Measurements from ENCODE around the gene SH3BP2. TPM values are rescaled to one million over a fixed set of nuclear protein-coding genes. Genes with fewer than 3 reads are reported as not detected.

SH3BP2 gene
- polyA plus RNA-seq, 1 donor from 2014 or later: 87.9 TPM

- Histone ChIP-seq H3K9ac (ENCODE audit: low read length) (no peak overlapping the region), H3K79me2 (replicated peaks; ENCODE audit: insufficient read depth, low read length) (peaks cover 83% of the 10 kb centered on the region), H3K27me3 (ENCODE audit: insufficient read depth, low read depth, low read length) (no peaks in the 10 kb centered on the region), H3K27ac (ENCODE audit: low read length) (no peak overlapping the region), H3K36me3 (ENCODE audit: insufficient read depth, low read length) (no peaks in the 10 kb centered on the region), H3F3A (ENCODE audit: insufficient read depth, low read length, poor library complexity, severe bottlenecking) (no peaks in the 10 kb centered on the region), H3K9me2 (ENCODE audit: insufficient read depth, low read length) (no peaks in the 10 kb centered on the region), H3K4me3 (ENCODE audit: low read length) (no peak overlapping the region), H2AFZ (ENCODE audit: low read depth, low read length) (no peak overlapping the region), H4K20me1 (ENCODE audit: insufficient read depth) (peaks cover 8% of the 10 kb centered on the region), H3K9me3 (ENCODE audit: low read length) (no peaks in the 10 kb centered on the region), H3K4me2 (ENCODE audit: low read length) (no peak overlapping the region)
- no peak for TF ChIP-seq POLR2AphosphoS5 (IDR thresholded peaks at IDR 0.05)
- TF ChIP-seq TAF1 (IDR thresholded peaks at IDR 0.05; ENCODE audit: low read depth): no peak
- TF ChIP-seq, protein P1, sequence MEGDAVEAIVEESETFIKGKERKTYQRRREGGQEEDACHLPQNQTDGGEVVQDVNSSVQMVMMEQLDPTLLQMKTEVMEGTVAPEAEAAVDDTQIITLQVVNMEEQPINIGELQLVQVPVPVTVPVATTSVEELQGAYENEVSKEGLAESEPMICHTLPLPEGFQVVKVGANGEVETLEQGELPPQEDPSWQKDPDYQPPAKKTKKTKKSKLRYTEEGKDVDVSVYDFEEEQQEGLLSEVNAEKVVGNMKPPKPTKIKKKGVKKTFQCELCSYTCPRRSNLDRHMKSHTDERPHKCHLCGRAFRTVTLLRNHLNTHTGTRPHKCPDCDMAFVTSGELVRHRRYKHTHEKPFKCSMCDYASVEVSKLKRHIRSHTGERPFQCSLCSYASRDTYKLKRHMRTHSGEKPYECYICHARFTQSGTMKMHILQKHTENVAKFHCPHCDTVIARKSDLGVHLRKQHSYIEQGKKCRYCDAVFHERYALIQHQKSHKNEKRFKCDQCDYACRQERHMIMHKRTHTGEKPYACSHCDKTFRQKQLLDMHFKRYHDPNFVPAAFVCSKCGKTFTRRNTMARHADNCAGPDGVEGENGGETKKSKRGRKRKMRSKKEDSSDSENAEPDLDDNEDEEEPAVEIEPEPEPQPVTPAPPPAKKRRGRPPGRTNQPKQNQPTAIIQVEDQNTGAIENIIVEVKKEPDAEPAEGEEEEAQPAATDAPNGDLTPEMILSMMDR (IDR thresholded peaks at IDR 0.05; ENCODE audit: poor library complexity, severe bottlenecking): no peak
- no peak for TF ChIP-seq REST (IDR thresholded peaks at IDR 0.05; ENCODE audit: borderline replicate concordance)
- TF ChIP-seq EP300 (conservative IDR thresholded peaks at IDR 0.05; ENCODE audit: poor library complexity, severe bottlenecking): no peak
- no peak for TF ChIP-seq MXI1 (conservative IDR thresholded peaks at IDR 0.05; ENCODE audit: poor library complexity, severe bottlenecking)
- TF ChIP-seq RAD21 (conservative IDR thresholded peaks at IDR 0.05): no peak
- TF ChIP-seq SMC3 (conservative IDR thresholded peaks at IDR 0.05; ENCODE audit: poor library complexity): no peak
- no peak for TF ChIP-seq EZH2 (IDR thresholded peaks at IDR 0.05; ENCODE audit: borderline replicate concordance, insufficient read depth, low read length, poor library complexity, severe bottlenecking)
These were observed 63.4 kb downstream of the SH3BP2 start for GRCh38 chr4:2856266-2856665.

- H3K4me3 ChIP-seq (ENCODE audit: low read length): no peak overlapping the region
- H4K20me1 ChIP-seq (ENCODE audit: insufficient read depth): peaks cover 6% of the 10 kb centered on the region
- H3F3A ChIP-seq (ENCODE audit: insufficient read depth, low read length, poor library complexity, severe bottlenecking): no peaks in the 10 kb centered on the region
- H3K9me3 ChIP-seq (ENCODE audit: low read length): no peaks in the 10 kb centered on the region
- H2AFZ ChIP-seq (ENCODE audit: low read depth, low read length): no peak overlapping the region
- H3K79me2 ChIP-seq (replicated peaks; ENCODE audit: insufficient read depth, low read length): peaks cover 93% of the 10 kb centered on the region
- no peak overlapping the region for H3K4me2 ChIP-seq (ENCODE audit: low read length)
- no peaks in the 10 kb centered on the region for H3K27me3 ChIP-seq (ENCODE audit: insufficient read depth, low read depth, low read length)
- H3K9me2 ChIP-seq (ENCODE audit: insufficient read depth, low read length): no peaks in the 10 kb centered on the region
- H3K36me3 ChIP-seq (ENCODE audit: insufficient read depth, low read length): no peaks in the 10 kb centered on the region
- no peak overlapping the region for H3K9ac ChIP-seq (ENCODE audit: low read length)
- no peak for TF ChIP-seq REST (IDR thresholded peaks at IDR 0.05; ENCODE audit: borderline replicate concordance)
- H3K27ac ChIP-seq (ENCODE audit: low read length): no peak overlapping the region
These were observed 64.6 kb downstream of the SH3BP2 start for GRCh38 chr4:2857349-2857927.

Measured in neural cell (in vitro differentiated cells).